Hepatocyte (in vitro differentiated cells): ENCODE results near the gene TMED6. TPM values are rescaled to one million over a fixed set of nuclear protein-coding genes. Genes with fewer than 3 reads are reported as not detected.

ENCODE experiments used
- DNase-seq: peaks from one replicate; pipeline ENCODE4 v3.0.0-alpha.2; 2016; ENCODE audit warnings: low spot score
- H2AFZ ChIP-seq: fragments of 200-600 bp; sonication (generic); 2 replicates; pipeline ENCODE4 v1.6.0; 2016; ENCODE audit warnings: antibody characterized with exemption, mild to moderate bottlenecking
- H3K27ac ChIP-seq: fragments of 200-600 bp; sonication (generic); 2 replicates; pipeline ENCODE4 v1.5.1; 2016; ENCODE audit warnings: mild to moderate bottlenecking
- H3K27me3 ChIP-seq: fragments of 200-600 bp; sonication (generic); 2 replicates; pipeline ENCODE4 v1.6.1; 2016
- H3K36me3 ChIP-seq: fragments of 200-600 bp; sonication (generic); replicated peaks from 2 replicates; pipeline ENCODE4 v1.5.1; 2016; ENCODE audit warnings: low read depth; ENCODE audit not compliant: insufficient read depth
- H3K4me1 ChIP-seq: fragments of 200-600 bp; sonication (generic); 2 replicates; pipeline ENCODE4 v1.5.1; 2016; ENCODE audit warnings: mild to moderate bottlenecking, moderate library complexity; ENCODE audit not compliant: insufficient read depth
- H3K4me2 ChIP-seq: fragments of 200-600 bp; sonication (generic); 2 replicates; pipeline ENCODE4 v1.6.0; 2016
- H3K4me3 ChIP-seq: fragments of 200-600 bp; sonication (generic); 2 replicates; pipeline ENCODE4 v1.5.1; 2016; ENCODE audit warnings: mild to moderate bottlenecking
- H3K79me2 ChIP-seq: fragments of 200-600 bp; sonication (generic); 2 replicates; pipeline ENCODE4 v1.6.0; 2017; ENCODE audit warnings: mild to moderate bottlenecking
- H3K9me2 ChIP-seq: fragments of 200-600 bp; sonication (generic); replicated peaks from 2 replicates; pipeline ENCODE4 v1.6.0; 2017; ENCODE audit warnings: mild to moderate bottlenecking; ENCODE audit not compliant: insufficient read depth
- H3K9me3 ChIP-seq: fragments of 200-600 bp; sonication (generic); 2 replicates; pipeline ENCODE4 v1.5.1; 2016; ENCODE audit warnings: low read depth, mild to moderate bottlenecking
- H4K20me1 ChIP-seq: fragments of 200-600 bp; sonication (generic); 2 replicates; pipeline ENCODE4 v1.6.0; 2016; ENCODE audit warnings: mild to moderate bottlenecking; ENCODE audit not compliant: insufficient read depth, poor library complexity, severe bottlenecking
- CTCF ChIP-seq: fragments of 200-600 bp; sonication (generic); IDR thresholded peaks from 2 replicates; pipeline ENCODE4 v1.5.1; 2016; ENCODE audit warnings: antibody characterized with exemption, mild to moderate bottlenecking; ENCODE audit not compliant: poor library complexity
- EZH2 ChIP-seq: fragments of 200-600 bp; sonication (generic); IDR thresholded peaks from 2 replicates; pipeline ENCODE4 v1.6.1; 2016; ENCODE audit warnings: antibody characterized with exemption, mild to moderate bottlenecking, borderline replicate concordance
- EZH2phosphoT487 ChIP-seq: fragments of 200-600 bp; sonication (generic); IDR thresholded peaks from one replicate; pipeline ENCODE4 v1.6.1; 2018; ENCODE audit warnings: antibody characterized with exemption, mild to moderate bottlenecking, low read depth, moderate library complexity; ENCODE audit not compliant: unreplicated experiment, severe bottlenecking
- WGBS: methylation state at CpG from one replicate; pipeline ENCODE4 v1.1.6; 2016; ENCODE audit warnings: low lambda C conversion rate; ENCODE audit errors: missing lambda C conversion rate; 5-methylcytosine and 5-hydroxymethylcytosine counted together
- polyA plus RNA-seq: library from polyadenylated mRNA; unstranded; fragments of >200 nt; fragmentation: Nextera tagmentation; extraction: Ambion mirVana; gene quantifications from 2 replicates; pipeline ENCODE4 v1.2.1, GENCODE V29; 2016
- total RNA-seq: library from RNA; depleted of rRNA; stranded (reverse); fragments of >200 nt; gene quantifications from 2 replicates; pipeline ENCODE4 v1.2.3, GENCODE V29; 2014

The TMED6 gene
- total and polyA plus RNA-seq, 2 experiments from 2014 or later: 1.9 to 4.3 TPM

GRCh38 chr16:69378760-69379159, 27.2 kb upstream of the TMED6 start:
- Histone ChIP-seq H3K4me3 (no peak overlapping the region), H3K36me3 (no peaks in the 10 kb centered on the region), H3K79me2 (peaks cover 43% of the 10 kb centered on the region), H4K20me1 (peaks cover under 1% of the 10 kb centered on the region), H3K4me2 (no peak overlapping the region), H3K4me1 (peaks cover 5% of the 10 kb centered on the region), H2AFZ (no peak overlapping the region), H3K27ac (no peak overlapping the region), H3K9me2 (no peaks in the 10 kb centered on the region), H3K27me3 (no peaks in the 10 kb centered on the region), H3K9me3 (no peaks in the 10 kb centered on the region)
- DNase-seq: no peak
- WGBS: 97% methylated on average over 1 of the region's 1 CpG
- no peak for TF ChIP-seq EZH2phosphoT487
- TF ChIP-seq EZH2: no peak
- TF ChIP-seq CTCF: no peak

GRCh38 chr16:69378036-69378435, 26.4 kb upstream of the TMED6 start:
- H3K79me2 ChIP-seq: peaks cover 36% of the 10 kb centered on the region
- no peaks in the 10 kb centered on the region for H3K9me2 ChIP-seq
- TF ChIP-seq CTCF (no peak), EZH2phosphoT487 (no peak), EZH2 (no peak)
- H3K9me3 ChIP-seq: no peaks in the 10 kb centered on the region
- no peak overlapping the region for H3K4me3 ChIP-seq
- WGBS: 95% methylated on average over 1 of the region's 1 CpG
- H3K4me2 ChIP-seq: no peak overlapping the region
- H3K36me3 ChIP-seq: no peaks in the 10 kb centered on the region
- no peak for DNase-seq
- H3K27me3 ChIP-seq: no peaks in the 10 kb centered on the region
- H2AFZ ChIP-seq: no peak overlapping the region
- H4K20me1 ChIP-seq: peaks cover 5% of the 10 kb centered on the region
- no peak overlapping the region for H3K27ac ChIP-seq
- peaks cover 9% of the 10 kb centered on the region for H3K4me1 ChIP-seq

- no peak for DNase-seq
- peaks cover 9% of the 10 kb centered on the region for H3K4me1 ChIP-seq
- no peaks in the 10 kb centered on the region for H3K36me3 ChIP-seq
- H3K79me2 ChIP-seq: peaks cover 24% of the 10 kb centered on the region
- H3K9me3 ChIP-seq: no peaks in the 10 kb centered on the region
- no peak overlapping the region for H3K4me2 ChIP-seq
- TF ChIP-seq CTCF (no peak), EZH2phosphoT487 (no peak), EZH2 (no peak)
- H4K20me1 ChIP-seq: peaks cover 5% of the 10 kb centered on the region
- H3K4me3 ChIP-seq: no peak overlapping the region
- H3K9me2 ChIP-seq: no peaks in the 10 kb centered on the region
- H3K27me3 ChIP-seq: no peaks in the 10 kb centered on the region
- WGBS: 97% methylated on average over 10 of the region's 10 CpGs
- no peak overlapping the region for H2AFZ ChIP-seq
- H3K27ac ChIP-seq: no peak overlapping the region
Observed at GRCh38 chr16:69376393-69377059, 24.9 kb upstream of the TMED6 start.
